ENCODE data around the gene DLG2. TPM values are rescaled to one million over a fixed set of nuclear protein-coding genes. Genes with fewer than 3 reads are reported as not detected.

DLG2 gene
- total RNA-seq, 4 donors from 2014 or later, result 1.3 to 4.7 (median 2.4) TPM

- Histone ChIP-seq H3K27me3 (no peaks in the 10 kb centered on the region), H3K36me3 (no peaks in the 10 kb centered on the region), H3K27ac (no peak overlapping the region), H3K4me3 (no peak overlapping the region), H3K9me3 (no peaks in the 10 kb centered on the region), H3K4me1 (no peaks in the 10 kb centered on the region)
- intact Hi-C loops (cut with DNase I; ENCODE audit: low total_unique reads), result no loop called here
- ATAC-seq, result no peak
- DNase-seq, result no peak
- in situ Hi-C loops (cut with MboI; ENCODE audit: low sequenced_read_pairs in 4 of 4), result no loop called here
- no peak for TF ChIP-seq CTCF (IDR thresholded peaks at IDR 0.05 in 4 of 5, conservative IDR thresholded peaks at IDR 0.05 in 1 of 5)
- no peak for TF ChIP-seq POLR2A (IDR thresholded peaks at IDR 0.05)
Observed at GRCh38 chr11:84145616-84146185, 1481.4 kb downstream of the DLG2 start.

- TF ChIP-seq POLR2A (IDR thresholded peaks at IDR 0.05) (no peak), CTCF (IDR thresholded peaks at IDR 0.05 in 4 of 5, conservative IDR thresholded peaks at IDR 0.05 in 1 of 5) (no peak)
- Histone ChIP-seq H3K4me1 (no peaks in the 10 kb centered on the region), H3K36me3 (no peaks in the 10 kb centered on the region), H3K27ac (no peak overlapping the region), H3K9me3 (no peaks in the 10 kb centered on the region), H3K4me3 (no peak overlapping the region), H3K27me3 (no peaks in the 10 kb centered on the region)
- DNase-seq (no peak), ATAC-seq (no peak)
- intact Hi-C loops (cut with DNase I; ENCODE audit: low total_unique reads) (no loop called here), in situ Hi-C loops (cut with MboI; ENCODE audit: low sequenced_read_pairs in 4 of 4) (no loop called here)
Observed at GRCh38 chr11:84144531-84144930, 1482.6 kb downstream of the DLG2 start.

- H3K27me3 ChIP-seq, result no peaks in the 10 kb centered on the region
Observed at GRCh38 chr11:84142411-84142810, 1484.7 kb downstream of the DLG2 start.

GRCh38 chr11:84140386-84141169, 1486.6 kb downstream of the DLG2 start:
- no peaks in the 10 kb centered on the region for H3K27me3 ChIP-seq
- H3K4me1 ChIP-seq, result no peaks in the 10 kb centered on the region
- ATAC-seq (no peak), DNase-seq (no peak)
- in situ Hi-C loops (cut with MboI; ENCODE audit: low sequenced_read_pairs in 4 of 4), result no loop called here
- H3K4me3 ChIP-seq, result no peak overlapping the region
- intact Hi-C loops (cut with DNase I; ENCODE audit: low total_unique reads), result no loop called here
- TF ChIP-seq POLR2A (IDR thresholded peaks at IDR 0.05), result no peak
- TF ChIP-seq CTCF (IDR thresholded peaks at IDR 0.05 in 4 of 5, conservative IDR thresholded peaks at IDR 0.05 in 1 of 5), result no peak
- no peaks in the 10 kb centered on the region for H3K36me3 ChIP-seq
- H3K27ac ChIP-seq, result no peak overlapping the region
- H3K9me3 ChIP-seq, result no peaks in the 10 kb centered on the region

More at GRCh38 chr11:84142411-84142810, 1484.7 kb downstream of the DLG2 start:
- Histone ChIP-seq H3K4me3 (no peak overlapping the region), H3K9me3 (no peaks in the 10 kb centered on the region), H3K27ac (no peak overlapping the region), H3K36me3 (no peaks in the 10 kb centered on the region), H3K4me1 (no peaks in the 10 kb centered on the region)
- DNase-seq, result no peak
- TF ChIP-seq CTCF (IDR thresholded peaks at IDR 0.05 in 4 of 5, conservative IDR thresholded peaks at IDR 0.05 in 1 of 5) (no peak), POLR2A (IDR thresholded peaks at IDR 0.05) (no peak)
- in situ Hi-C loops (cut with MboI; ENCODE audit: low sequenced_read_pairs in 4 of 4) (no loop called here), intact Hi-C loops (cut with DNase I; ENCODE audit: low total_unique reads) (no loop called here)
- no peak for ATAC-seq
